ENCODE measurements around the gene WDR45B. TPM values are rescaled to one million over a fixed set of nuclear protein-coding genes. Genes with fewer than 3 reads are reported as not detected.
A peak's percentile ranks its signal among the peaks of the same experiment; 100 is the strongest.

The WDR45B gene
- total RNA-seq, 4 donors from 2014 or later: 85.1 to 104 (median 89.3) TPM

- Histone ChIP-seq H3K27me3 (no peaks in the 10 kb centered on the region), H3K9me3 (no peaks in the 10 kb centered on the region), H3K4me1 (peaks cover 0 to 45% (median 13%) of the 10 kb centered on the region in 3 donors), H3K36me3 (peaks cover 5 to 99% (median 51%) of the 10 kb centered on the region in 3 donors), H3K4me3 (no peak overlapping the region), H3K27ac (no peak overlapping the region)
- TF ChIP-seq CTCF (IDR thresholded peaks at IDR 0.05) (no peak), POLR2A (IDR thresholded peaks at IDR 0.05) (no peak)
- intact Hi-C loops (cut with DNase I): no loop called here
- 80 to 97% methylated on average over 5 to 15 of the region's 24 CpGs for WGBS, 2 donors
- DNase-seq: no peak
These were observed 46.7 kb downstream of the WDR45B start for GRCh38 chr17:82601447-82602000.

GRCh38 chr17:82600731-82601446 is 47.4 kb downstream of the WDR45B start:
- no peak overlapping the region for H3K27ac ChIP-seq
- no peak for DNase-seq
- TF ChIP-seq CTCF (IDR thresholded peaks at IDR 0.05): no peak
- no peak for TF ChIP-seq POLR2A (IDR thresholded peaks at IDR 0.05)
- intact Hi-C loops (cut with DNase I): no loop called here
- H3K36me3 ChIP-seq: peaks cover 5 to 99% (median 57%) of the 10 kb centered on the region in 3 donors
- H3K9me3 ChIP-seq: no peaks in the 10 kb centered on the region
- H3K27me3 ChIP-seq: no peaks in the 10 kb centered on the region
- 95% methylated on average over 12 to 14 of the region's 37 CpGs for WGBS, 2 donors
- no peak overlapping the region for H3K4me3 ChIP-seq
- H3K4me1 ChIP-seq: peaks cover 0 to 39% (median 10%) of the 10 kb centered on the region in 3 donors

GRCh38 chr17:82599674-82600661 is 48.3 kb downstream of the WDR45B start:
- H3K4me3 ChIP-seq: no peak overlapping the region
- H3K27ac ChIP-seq: no peak overlapping the region
- peaks cover 0 to 34% (median 6%) of the 10 kb centered on the region in 3 donors for H3K4me1 ChIP-seq
- no peaks in the 10 kb centered on the region for H3K9me3 ChIP-seq
- no peaks in the 10 kb centered on the region for H3K27me3 ChIP-seq
- peaks cover 5 to 100% (median 60%) of the 10 kb centered on the region in 3 donors for H3K36me3 ChIP-seq
- intact Hi-C loops (cut with DNase I): loop anchor here (10.0 kb wide), 1 partner anchor 155 kb away; the partner anchor contains the start of gene TBCD
- DNase-seq: no peak
- 98 to 100% methylated on average over 2 to 4 of the region's 26 CpGs for WGBS, 2 donors
- TF ChIP-seq POLR2A (IDR thresholded peaks at IDR 0.05) (no peak), CTCF (IDR thresholded peaks at IDR 0.05) (no peak)

GRCh38 chr17:82598256-82599119 is 49.8 kb downstream of the WDR45B start:
- intact Hi-C loops (cut with DNase I): loop anchor here (10.0 kb wide), 1 partner anchor 156 kb away; the partner anchor contains the start of gene TBCD
- Histone ChIP-seq H3K9me3 (no peaks in the 10 kb centered on the region), H3K27me3 (no peaks in the 10 kb centered on the region), H3K36me3 (peaks cover 5 to 85% (median 56%) of the 10 kb centered on the region in 3 donors), H3K27ac (peak overlapping the region in 3 of 4 donors; percentile 13 to 44 (median 29)), H3K4me3 (no peak overlapping the region), H3K4me1 (peaks cover 6 to 34% (median 21%) of the 10 kb centered on the region in 3 donors)
- 77% methylated on average over 10 to 13 of the region's 23 CpGs for WGBS, 2 donors
- TF ChIP-seq CTCF (IDR thresholded peaks at IDR 0.05) (no peak), POLR2A (IDR thresholded peaks at IDR 0.05) (no peak)
- no peak for DNase-seq
